ENCODE results near the gene KDM1B.
"Not testable (repeated sequence)": the region's sequence is repeated elsewhere in the genome, so short reads cannot be mapped to it uniquely, and the experiment has no call there.

KDM1B gene

DNA sequence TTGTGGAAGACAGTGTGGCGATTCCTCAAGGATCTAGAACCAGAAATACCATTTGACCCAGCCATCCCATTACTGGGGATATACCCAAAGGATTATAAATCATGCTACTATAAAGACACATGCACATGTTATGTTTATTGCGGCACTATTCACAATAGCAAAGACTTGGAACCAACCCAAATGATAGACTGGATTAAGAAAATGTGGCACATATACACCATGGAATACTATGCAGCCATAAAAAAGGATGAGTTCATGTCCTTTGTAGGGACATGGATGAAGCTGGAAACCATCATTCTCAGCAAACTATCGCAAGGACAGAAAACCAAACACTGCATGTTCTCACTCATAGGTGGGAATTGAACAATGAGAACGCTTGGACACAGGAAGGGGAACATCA is 78.5 kb downstream of the KDM1B start:
- DNase-seq (ENCODE audit: low spot score); H3K27me3 ChIP-seq (ENCODE audit: insufficient read depth, poor library complexity, severe bottlenecking); ATAC-seq (ENCODE audit: low read depth); H3K27ac ChIP-seq (ENCODE audit: poor library complexity, severe bottlenecking); H3K4me1 ChIP-seq (ENCODE audit: insufficient read depth, poor library complexity, severe bottlenecking); H3K9me3 ChIP-seq (ENCODE audit: severe bottlenecking); H3K4me3 ChIP-seq (ENCODE audit: severe bottlenecking): not testable (repeated sequence)
- H3K36me3 ChIP-seq (ENCODE audit: low read depth): peaks cover 98% of the 10 kb centered on the region

DNA sequence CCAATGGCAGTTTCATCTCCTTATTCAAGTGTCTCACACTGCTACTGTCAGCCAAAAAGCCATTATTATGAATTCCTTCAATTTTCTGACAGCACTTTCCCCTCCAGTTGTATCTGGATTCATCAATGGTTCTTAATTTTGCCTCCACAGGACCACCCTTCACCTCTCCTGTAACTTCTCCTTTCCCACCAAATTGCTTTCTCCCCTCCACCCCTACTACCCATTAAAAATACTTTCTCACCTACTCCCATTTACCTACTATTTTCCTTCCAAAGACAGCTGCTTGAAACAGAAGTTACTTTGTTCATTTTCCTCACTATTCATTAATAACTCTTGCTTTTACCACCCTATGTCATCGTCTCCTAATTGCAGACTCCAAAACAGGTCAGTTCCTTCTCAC is 79.3 kb downstream of the KDM1B start:
- DNase-seq (ENCODE audit: low spot score) (no peak), ATAC-seq (ENCODE audit: low read depth) (no peak)
- no peak overlapping the region for H3K27ac ChIP-seq (ENCODE audit: poor library complexity, severe bottlenecking)
- H3K9me3 ChIP-seq (ENCODE audit: severe bottlenecking): peaks cover 5% of the 10 kb centered on the region
- TF ChIP-seq, protein P1, sequence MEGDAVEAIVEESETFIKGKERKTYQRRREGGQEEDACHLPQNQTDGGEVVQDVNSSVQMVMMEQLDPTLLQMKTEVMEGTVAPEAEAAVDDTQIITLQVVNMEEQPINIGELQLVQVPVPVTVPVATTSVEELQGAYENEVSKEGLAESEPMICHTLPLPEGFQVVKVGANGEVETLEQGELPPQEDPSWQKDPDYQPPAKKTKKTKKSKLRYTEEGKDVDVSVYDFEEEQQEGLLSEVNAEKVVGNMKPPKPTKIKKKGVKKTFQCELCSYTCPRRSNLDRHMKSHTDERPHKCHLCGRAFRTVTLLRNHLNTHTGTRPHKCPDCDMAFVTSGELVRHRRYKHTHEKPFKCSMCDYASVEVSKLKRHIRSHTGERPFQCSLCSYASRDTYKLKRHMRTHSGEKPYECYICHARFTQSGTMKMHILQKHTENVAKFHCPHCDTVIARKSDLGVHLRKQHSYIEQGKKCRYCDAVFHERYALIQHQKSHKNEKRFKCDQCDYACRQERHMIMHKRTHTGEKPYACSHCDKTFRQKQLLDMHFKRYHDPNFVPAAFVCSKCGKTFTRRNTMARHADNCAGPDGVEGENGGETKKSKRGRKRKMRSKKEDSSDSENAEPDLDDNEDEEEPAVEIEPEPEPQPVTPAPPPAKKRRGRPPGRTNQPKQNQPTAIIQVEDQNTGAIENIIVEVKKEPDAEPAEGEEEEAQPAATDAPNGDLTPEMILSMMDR (IDR thresholded peaks at IDR 0.05; ENCODE audit: poor library complexity, severe bottlenecking): no peak
- no peaks in the 10 kb centered on the region for H3K4me1 ChIP-seq (ENCODE audit: insufficient read depth, poor library complexity, severe bottlenecking)
- H3K4me3 ChIP-seq (ENCODE audit: severe bottlenecking): no peak overlapping the region
- H3K27me3 ChIP-seq (ENCODE audit: insufficient read depth, poor library complexity, severe bottlenecking): no peaks in the 10 kb centered on the region
- H3K36me3 ChIP-seq (ENCODE audit: low read depth): peaks cover 96% of the 10 kb centered on the region

DNA sequence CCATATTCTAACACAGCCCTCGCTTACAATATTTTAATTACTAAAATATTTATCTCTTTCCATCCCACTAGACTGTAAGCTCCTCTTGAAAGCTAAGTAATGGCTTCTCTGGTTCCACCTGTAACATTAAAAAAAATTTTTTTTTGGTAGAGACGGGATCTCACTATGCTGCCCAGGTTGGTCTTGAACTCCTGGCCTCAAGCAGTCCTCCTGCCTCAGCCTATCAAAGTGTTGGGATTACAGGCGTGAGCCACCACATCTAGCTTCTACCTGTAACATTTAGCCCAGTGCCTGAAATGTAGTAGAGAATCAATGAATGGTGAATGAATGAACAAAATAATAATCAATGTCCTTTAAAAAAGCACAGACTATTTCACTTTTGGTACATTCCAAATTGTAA is 80.3 kb downstream of the KDM1B start:
- DNase-seq (ENCODE audit: low spot score) (no peak), ATAC-seq (ENCODE audit: low read depth) (no peak)
- Histone ChIP-seq H3K27ac (ENCODE audit: poor library complexity, severe bottlenecking) (no peak overlapping the region), H3K4me1 (ENCODE audit: insufficient read depth, poor library complexity, severe bottlenecking) (no peaks in the 10 kb centered on the region), H3K36me3 (ENCODE audit: low read depth) (peaks cover 96% of the 10 kb centered on the region), H3K9me3 (ENCODE audit: severe bottlenecking) (peaks cover 5% of the 10 kb centered on the region), H3K27me3 (ENCODE audit: insufficient read depth, poor library complexity, severe bottlenecking) (no peaks in the 10 kb centered on the region), H3K4me3 (ENCODE audit: severe bottlenecking) (no peak overlapping the region)
- TF ChIP-seq, protein P1 (IDR thresholded peaks at IDR 0.05; ENCODE audit: poor library complexity, severe bottlenecking): no peak

DNA sequence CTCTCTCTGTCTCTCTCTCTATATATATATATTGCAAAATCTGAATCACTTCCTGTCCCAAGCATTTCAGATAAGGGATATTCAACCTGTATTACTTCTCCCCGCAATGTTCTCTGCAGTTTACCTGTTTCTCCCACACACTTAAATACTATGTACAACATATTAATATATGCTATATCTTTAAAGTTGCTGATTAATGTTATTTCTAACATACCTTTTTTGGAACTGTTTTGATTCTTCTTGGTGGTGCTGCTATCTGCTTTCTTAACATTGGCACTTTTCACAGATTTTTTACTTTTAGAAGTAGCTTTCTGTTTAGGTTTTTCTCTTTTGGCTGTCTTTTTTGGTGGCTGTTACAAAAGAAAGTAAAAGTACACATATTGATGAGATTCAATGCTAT is 81.9 kb downstream of the KDM1B start:
- peaks cover 2% of the 10 kb centered on the region for H3K9me3 ChIP-seq (ENCODE audit: severe bottlenecking)
- peaks cover 10% of the 10 kb centered on the region for H3K4me1 ChIP-seq (ENCODE audit: insufficient read depth, poor library complexity, severe bottlenecking)
- TF ChIP-seq, protein P1 (IDR thresholded peaks at IDR 0.05; ENCODE audit: poor library complexity, severe bottlenecking): no peak
- H3K36me3 ChIP-seq (ENCODE audit: low read depth): peaks cover 96% of the 10 kb centered on the region
- no peak for ATAC-seq (ENCODE audit: low read depth)
- H3K4me3 ChIP-seq (ENCODE audit: severe bottlenecking): no peak overlapping the region
- H3K27me3 ChIP-seq (ENCODE audit: insufficient read depth, poor library complexity, severe bottlenecking): no peaks in the 10 kb centered on the region
- no peak for DNase-seq (ENCODE audit: low spot score)
- H3K27ac ChIP-seq (ENCODE audit: poor library complexity, severe bottlenecking): no peak overlapping the region

DNA sequence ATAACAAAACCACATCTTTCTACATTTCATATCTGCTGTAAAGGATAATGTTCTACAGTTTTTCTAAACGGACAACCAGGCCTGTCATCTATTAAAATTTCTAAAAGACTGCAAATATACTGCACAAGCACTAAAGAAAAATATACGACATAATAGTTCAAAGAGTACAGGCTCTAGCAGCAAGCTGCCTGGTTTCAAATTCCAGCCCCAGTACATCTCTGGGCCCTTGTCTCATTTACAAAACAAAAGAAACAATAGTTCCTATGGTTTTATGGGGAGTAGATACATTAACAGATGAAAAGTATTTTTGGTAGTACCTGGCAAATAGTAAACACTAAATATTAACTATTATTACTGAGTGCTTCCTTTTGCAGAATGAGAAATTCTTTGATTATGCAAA is 85.0 kb downstream of the KDM1B start:
- peaks cover 19% of the 10 kb centered on the region for H3K4me1 ChIP-seq (ENCODE audit: insufficient read depth, poor library complexity, severe bottlenecking)
- H3K4me3 ChIP-seq (ENCODE audit: severe bottlenecking): no peak overlapping the region
- no peaks in the 10 kb centered on the region for H3K9me3 ChIP-seq (ENCODE audit: severe bottlenecking)
- peaks cover 96% of the 10 kb centered on the region for H3K36me3 ChIP-seq (ENCODE audit: low read depth)
- DNase-seq (ENCODE audit: low spot score) (no peak), ATAC-seq (ENCODE audit: low read depth) (no peak)
- no peaks in the 10 kb centered on the region for H3K27me3 ChIP-seq (ENCODE audit: insufficient read depth, poor library complexity, severe bottlenecking)
- TF ChIP-seq, protein P1 (IDR thresholded peaks at IDR 0.05; ENCODE audit: poor library complexity, severe bottlenecking): no peak
- H3K27ac ChIP-seq (ENCODE audit: poor library complexity, severe bottlenecking): no peak overlapping the region

Data from RWPE2 (cell line).